HG02852 (cell line): ENCODE results near the gene ZNF761.
"Not testable (repeated sequence)": the region's sequence is repeated elsewhere in the genome, so short reads cannot be mapped to it uniquely, and the experiment has no call there.

Experiments used
- ATAC-seq: cut with Tn5 transposase; IDR thresholded peaks from one replicate; pipeline ENCODE4 v1.9.1; 2021; ENCODE audit warnings: mild to moderate bottlenecking, moderate library complexity; ENCODE audit not compliant: unreplicated experiment

Gene ZNF761

GRCh38 chr19:53455828-53456227, 24.0 kb downstream of the ZNF761 start:
- no peak for ATAC-seq

- not testable (repeated sequence) for ATAC-seq
Measured at GRCh38 chr19:53460131-53460721, 28.4 kb downstream of the ZNF761 start.

DNA sequence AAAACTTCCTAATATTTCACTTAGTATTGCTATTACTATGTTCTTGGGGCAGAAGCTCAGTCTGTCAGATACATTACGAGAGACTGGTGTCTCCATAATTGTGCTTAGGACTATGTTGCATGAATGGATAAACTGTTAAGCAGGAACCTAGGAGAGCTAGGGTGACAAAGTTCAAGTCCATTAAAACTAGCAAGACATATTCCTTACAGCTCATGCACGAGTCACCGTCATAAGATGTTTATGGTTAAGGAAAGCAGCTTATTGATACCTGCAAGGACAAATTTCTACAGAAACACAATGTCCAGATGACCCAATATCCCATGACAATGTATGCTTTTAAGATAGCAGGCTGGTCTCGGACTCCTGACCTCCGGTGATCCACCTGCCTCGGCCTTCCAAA, 30.1 kb downstream of the ZNF761 start:
- ATAC-seq = no peak

DNA sequence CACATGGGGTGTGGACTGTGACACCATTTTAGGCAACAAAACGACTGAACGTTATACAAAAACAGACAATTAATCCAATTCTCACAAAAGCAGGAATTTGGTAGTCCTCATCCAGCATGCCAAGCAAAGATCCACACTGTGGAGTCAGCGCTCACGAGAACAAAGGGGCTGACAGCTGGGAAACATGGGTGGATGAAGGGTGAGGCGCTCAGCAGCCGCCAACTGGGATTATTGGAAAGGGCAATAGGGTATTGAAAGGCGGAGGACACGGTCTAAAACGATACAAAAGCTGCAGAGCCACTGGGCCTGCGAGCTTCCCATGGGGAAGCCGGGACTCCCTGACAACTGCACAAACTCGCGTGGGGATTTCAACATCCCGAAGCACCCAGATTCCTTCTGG, 31.1 kb downstream of the ZNF761 start:
- no peak for ATAC-seq

GRCh38 chr19:53463263-53463662, 31.5 kb downstream of the ZNF761 start:
- ATAC-seq = no peak

DNA sequence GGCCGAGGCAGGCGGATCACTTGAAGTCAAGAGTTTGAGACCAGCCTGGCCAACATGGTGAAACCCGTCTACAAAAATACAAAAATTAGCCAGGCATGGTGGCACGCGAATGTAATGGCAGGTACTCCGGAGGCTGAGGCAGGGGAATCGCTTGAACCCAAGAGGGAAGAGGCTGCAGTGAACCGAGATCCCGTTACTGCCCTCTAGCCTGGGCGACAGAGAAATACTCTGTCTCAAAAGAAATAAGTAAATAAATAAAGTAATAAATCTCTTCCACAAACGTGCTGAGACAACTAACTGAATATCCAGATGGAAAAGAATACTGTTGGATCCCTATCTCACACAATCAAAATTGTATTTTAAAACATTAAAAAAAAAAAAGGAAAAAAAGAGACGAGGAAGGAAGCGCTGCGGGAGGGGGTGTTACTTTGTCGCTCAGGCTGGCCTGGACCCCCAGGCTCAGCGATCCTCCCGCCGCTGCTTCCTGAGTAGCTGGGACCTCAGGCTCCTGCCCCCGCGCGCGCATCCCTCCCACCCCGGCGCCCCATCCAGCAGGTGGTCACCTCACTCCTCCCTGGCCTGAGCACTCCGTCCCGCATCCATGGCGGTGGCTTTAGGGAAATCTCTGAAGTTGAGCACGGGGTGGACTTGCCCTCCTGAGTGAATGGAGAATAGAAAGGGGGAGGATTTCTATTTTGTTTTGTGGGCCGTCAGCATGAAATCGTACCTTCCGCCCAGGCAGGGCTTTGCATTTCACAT, 35.1 kb downstream of the ZNF761 start:
- ATAC-seq = peak; percentile 10

DNA sequence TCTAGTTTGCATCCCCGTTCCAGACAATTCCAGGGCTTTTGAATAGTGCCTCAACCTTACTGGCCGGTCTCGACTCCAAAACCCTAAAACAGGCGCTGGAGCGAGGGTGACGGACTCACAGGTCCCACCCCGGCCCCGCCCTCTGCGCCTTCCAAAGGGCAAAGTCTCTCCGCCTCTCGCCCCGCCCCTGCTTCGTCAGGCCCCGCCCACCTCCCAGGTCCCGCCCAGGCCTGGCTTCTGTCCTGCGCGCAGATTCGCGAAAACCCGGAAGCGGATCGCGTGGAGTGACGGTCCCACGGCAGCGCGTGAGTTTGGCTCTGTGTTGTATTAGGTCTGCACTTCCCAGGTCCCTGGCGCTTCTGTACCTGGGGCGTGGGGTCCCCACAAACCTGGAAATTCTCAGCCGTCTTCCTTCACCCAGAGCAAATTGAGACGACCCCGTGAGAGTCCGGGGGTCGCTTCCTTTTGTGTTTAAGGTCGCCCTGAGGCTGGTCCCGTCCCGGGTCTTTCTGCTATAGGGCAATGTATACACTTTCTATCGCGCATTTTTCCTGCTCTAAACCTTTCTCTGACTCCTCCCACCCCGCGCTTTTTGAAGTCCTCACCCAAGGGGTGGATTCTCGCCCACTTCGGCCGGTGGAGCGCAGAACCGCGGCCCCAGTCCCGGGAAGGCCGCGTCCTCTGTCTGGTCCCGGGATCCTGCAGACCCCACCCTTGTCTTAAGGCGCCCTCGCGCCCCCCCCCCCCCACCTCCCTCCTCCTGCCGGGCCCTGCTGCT, 35.9 kb downstream of the ZNF761 start, which contains the start of gene ZNF813:
TSS of gene ZNF813 (plus strand) at position 249 of the 778 bp plus-strand sequence. CDS start 16,090 bp downstream, outside the sequence.
- peak; percentile 83 for ATAC-seq

DNA sequence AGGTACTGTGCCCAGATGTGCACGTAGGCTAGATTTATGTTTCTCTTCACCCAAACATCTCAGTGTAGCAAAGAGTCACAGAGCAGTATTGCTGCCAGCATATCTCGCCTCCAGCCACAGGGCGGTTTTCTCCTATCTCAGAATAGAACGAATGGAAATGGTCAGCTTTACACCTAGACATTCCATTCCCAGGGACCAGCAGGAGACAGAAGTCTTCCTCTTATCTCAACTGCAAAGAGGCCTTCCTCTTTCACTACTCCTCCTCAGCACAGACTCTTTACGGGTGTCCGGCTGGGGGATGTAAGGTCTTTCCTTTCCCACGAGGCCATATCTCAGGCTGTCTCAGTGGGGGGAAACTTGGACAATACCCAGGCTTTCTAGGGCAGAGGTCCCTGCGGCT, 36.8 kb downstream of the ZNF761 start:
- ATAC-seq = not testable (repeated sequence)

- ATAC-seq = no peak
Measured at GRCh38 chr19:53471916-53472315, 40.1 kb downstream of the ZNF761 start.

- ATAC-seq = not testable (repeated sequence)
Measured at GRCh38 chr19:53474832-53475231, 43.0 kb downstream of the ZNF761 start.

DNA sequence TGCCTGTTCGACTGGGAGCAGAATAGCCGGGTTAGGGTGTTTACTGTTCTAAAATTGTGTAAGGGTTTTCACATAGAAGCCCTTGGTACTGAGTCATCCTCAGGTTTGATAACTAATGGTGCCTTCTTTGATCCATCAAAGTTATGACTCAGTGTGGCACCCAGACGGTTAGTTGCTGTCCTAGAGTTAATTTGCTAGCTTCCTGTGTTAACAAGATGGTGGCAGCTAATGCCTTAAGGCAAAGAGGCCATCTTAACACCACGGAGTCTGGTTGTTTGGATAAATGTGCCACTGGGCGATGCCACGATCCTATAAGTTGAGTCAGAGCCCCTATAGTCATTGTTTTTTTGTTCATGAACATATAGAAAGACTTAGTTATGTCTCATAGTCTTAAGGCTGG, 43.7 kb downstream of the ZNF761 start:
- not testable (repeated sequence) for ATAC-seq

GRCh38 chr19:53483751-53484150, 52.0 kb downstream of the ZNF761 start:
- ATAC-seq = not testable (repeated sequence)

GRCh38 chr19:53485046-53486004, 53.5 kb downstream of the ZNF761 start:
- ATAC-seq = no peak

- ATAC-seq = no peak
Measured at GRCh38 chr19:53492153-53492552, 60.4 kb downstream of the ZNF761 start.

DNA sequence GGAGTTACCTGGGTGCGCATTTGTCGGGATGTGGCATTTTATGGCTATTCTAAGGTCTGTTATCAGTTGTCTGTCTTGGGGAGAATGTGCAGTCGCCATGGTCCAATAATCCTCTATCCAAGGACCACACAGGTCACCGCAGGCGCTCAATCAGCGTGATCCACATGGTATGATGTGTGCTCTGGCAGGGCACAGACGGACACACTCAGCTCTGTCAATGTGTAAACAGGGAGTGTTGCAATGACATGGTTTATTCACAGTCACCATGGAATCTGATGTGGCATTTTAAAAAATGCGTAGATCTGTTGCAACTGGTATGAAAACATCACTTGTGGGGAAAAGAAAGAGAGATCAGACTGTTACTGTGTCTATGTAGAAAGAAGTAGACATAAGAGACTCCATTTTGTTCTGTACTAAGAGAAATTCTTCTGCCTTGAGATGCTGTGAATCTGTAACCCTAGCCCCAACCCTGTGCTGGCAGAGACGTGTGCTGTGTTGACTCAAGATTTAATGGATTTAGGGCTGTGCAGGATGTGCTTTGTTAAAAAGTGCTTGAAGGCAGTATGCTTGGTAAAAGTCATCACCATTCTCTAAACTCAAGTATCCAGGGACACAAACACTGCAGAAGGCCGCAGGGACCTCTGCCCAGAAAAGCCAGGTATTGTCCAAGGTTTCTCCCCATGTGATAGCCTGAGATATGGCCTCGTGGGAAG, 65.7 kb downstream of the ZNF761 start:
- ATAC-seq = not testable (repeated sequence)

DNA sequence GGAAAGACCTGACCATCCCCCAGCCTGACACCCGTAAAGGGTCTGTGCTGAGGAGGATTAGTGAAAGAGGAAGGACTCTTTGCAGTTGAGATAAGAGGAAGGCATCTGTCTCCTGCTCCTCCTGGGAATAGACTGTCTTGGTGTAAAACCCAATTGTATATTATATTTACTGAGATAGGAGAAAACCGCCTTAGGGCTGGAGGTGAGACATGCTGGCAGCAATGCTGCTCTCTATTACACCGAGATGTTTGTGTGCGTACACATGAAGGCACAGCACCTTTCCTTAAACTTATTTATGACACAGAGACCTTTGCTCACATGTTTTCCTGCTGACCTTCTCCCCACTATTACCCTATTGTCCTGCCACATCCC, 66.2 kb downstream of the ZNF761 start:
- not testable (repeated sequence) for ATAC-seq

GRCh38 chr19:53503151-53503550, 71.4 kb downstream of the ZNF761 start:
- not testable (repeated sequence) for ATAC-seq

DNA sequence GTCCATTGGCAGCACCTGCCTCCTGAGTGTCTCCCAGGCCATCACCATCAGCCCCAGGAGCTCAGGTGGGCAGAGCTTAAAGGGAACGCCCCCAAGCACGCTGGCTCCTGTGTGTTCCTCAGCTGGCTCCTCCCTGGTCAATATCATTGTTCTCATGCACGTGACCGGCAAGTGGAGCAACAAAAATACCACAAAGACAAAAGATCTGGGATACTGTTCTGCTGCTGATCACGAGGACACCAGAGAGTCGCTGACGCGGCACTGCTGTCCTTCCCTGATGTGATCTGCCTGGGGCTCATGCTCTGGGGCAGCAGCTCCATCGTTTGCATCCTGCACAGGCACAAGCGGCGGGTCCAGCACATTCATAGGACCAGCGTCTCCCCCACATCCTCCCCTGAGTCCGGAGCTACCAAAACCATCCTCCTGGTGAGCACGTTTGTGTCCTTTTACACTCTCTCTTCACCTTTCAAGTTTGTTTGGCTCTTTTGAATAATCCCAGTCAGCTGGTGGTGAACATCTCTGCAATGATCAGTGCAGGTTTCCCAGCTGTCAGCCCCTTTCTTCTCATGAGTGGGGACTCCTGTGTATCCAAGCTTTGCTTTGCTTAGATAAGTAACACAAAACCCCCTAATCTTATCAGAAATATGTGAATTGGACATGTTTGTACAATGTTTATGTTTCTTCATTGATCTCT, 72.0 kb downstream of the ZNF761 start:
- not testable (repeated sequence) for ATAC-seq

DNA sequence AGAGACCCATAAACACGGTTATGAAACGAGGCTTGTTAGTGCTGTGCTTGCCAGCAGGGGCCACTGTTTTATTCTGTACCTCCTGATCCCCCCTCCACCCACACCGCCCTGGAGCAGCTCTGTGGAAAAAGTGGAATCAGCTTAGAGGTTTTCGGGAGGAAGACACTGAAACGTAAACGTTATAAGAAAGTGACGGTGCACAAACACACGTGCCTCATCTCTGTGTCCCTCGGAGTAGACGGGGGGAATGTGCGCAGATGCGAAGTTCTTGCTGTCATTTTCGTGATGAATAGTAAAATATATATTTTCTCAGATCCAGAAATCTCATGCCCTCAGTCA, 72.5 kb downstream of the ZNF761 start:
- ATAC-seq = not testable (repeated sequence)
